Liver (tissue), 9 donors: ENCODE results near the gene DNTTIP2. TPM values are rescaled to one million over a fixed set of nuclear protein-coding genes. Genes with fewer than 3 reads are reported as not detected.

ENCODE experiments used
- DNase-seq: peaks from one replicate; pipeline ENCODE4 v3.0.0-alpha.2; 2017; ENCODE audit warnings: low spot score
- H3K27ac ChIP-seq, 2 donors: one replicate each; pipeline ENCODE4 v1.7.0; 2013; ENCODE audit warnings: inconsistent platforms in 2 of 2, low read length in 2 of 2, control low read depth in 1 of 2, low read depth in 1 of 2, mild to moderate bottlenecking in 1 of 2
- H3K27me3 ChIP-seq, 4 donors: one replicate each; pipeline versions ENCODE4 v1.6.1 to v1.7.0; 2013; ENCODE audit warnings: low read length in 3 of 4, inconsistent platforms in 1 of 4, mild to moderate bottlenecking in 1 of 4, moderate library complexity in 1 of 4; ENCODE audit not compliant: control insufficient read depth in 4 of 4, insufficient read depth in 4 of 4
- H3K36me3 ChIP-seq, 4 donors: one replicate each; pipeline versions ENCODE4 v1.6.1 to v1.7.0; 2013; ENCODE audit warnings: low read length in 3 of 4, mild to moderate bottlenecking in 3 of 4, low read depth in 1 of 4, moderate library complexity in 1 of 4; ENCODE audit not compliant: control insufficient read depth in 4 of 4, insufficient read depth in 3 of 4
- H3K4me1 ChIP-seq, 4 donors: one replicate each; pipeline versions ENCODE4 v1.6.1 to v1.7.0; 2013; ENCODE audit warnings: low read length in 3 of 4, mild to moderate bottlenecking in 3 of 4, moderate library complexity in 1 of 4; ENCODE audit not compliant: control insufficient read depth in 4 of 4, insufficient read depth in 4 of 4
- H3K4me3 ChIP-seq, 3 donors: one replicate each; pipeline versions ENCODE4 v1.6.1 to v1.7.0; 2013; ENCODE audit warnings: low read length in 3 of 3, control low read depth in 1 of 3, low read depth in 1 of 3, mild to moderate bottlenecking in 1 of 3
- H3K9ac ChIP-seq, 2 donors: one replicate each; pipeline ENCODE4 v1.7.0; 2013; ENCODE audit warnings: low read length in 2 of 2, mild to moderate bottlenecking in 2 of 2, moderate library complexity in 2 of 2, control low read depth in 1 of 2, low read depth in 1 of 2
- H3K9me3 ChIP-seq, 4 donors: one replicate each; pipeline versions ENCODE4 v1.6.1 to v1.7.0; 2013; ENCODE audit warnings: low read length in 3 of 4; ENCODE audit not compliant: control insufficient read depth in 4 of 4
- ATF3 ChIP-seq: IDR thresholded peaks from 2 replicates; pipeline ENCODE4 v1.6.1; 2016; ENCODE audit warnings: antibody characterized with exemption
- CTCF ChIP-seq: fragments of 150-350 bp; IDR thresholded peaks from 2 replicates; pipeline ENCODE4 v1.5.1; 2017; ENCODE audit warnings: improper control_type of control experiment, low read depth, low read length; ENCODE audit not compliant: missing input control
- FOXA1 ChIP-seq: IDR thresholded peaks from 2 replicates; pipeline ENCODE4 v1.6.1; 2016; ENCODE audit warnings: antibody characterized with exemption
- FOXA2 ChIP-seq: IDR thresholded peaks from 2 replicates; pipeline ENCODE4 v1.6.1; 2016; ENCODE audit warnings: antibody characterized with exemption
- GABPA ChIP-seq, 2 donors: IDR thresholded peaks in 1 of 2; conservative IDR thresholded peaks in 1 of 2; 2 replicates each; pipeline ENCODE4 v1.6.1; 2016; ENCODE audit warnings: antibody characterized with exemption in 2 of 2, mild to moderate bottlenecking in 1 of 2, moderate library complexity in 1 of 2
- HNF4A ChIP-seq, 2 donors: conservative IDR thresholded peaks; 2 replicates each; pipeline ENCODE4 v1.6.1; 2016; ENCODE audit warnings: antibody characterized with exemption in 2 of 2, mild to moderate bottlenecking in 2 of 2
- HNF4G ChIP-seq: IDR thresholded peaks from 2 replicates; pipeline ENCODE4 v1.6.1; 2016; ENCODE audit warnings: antibody characterized with exemption
- MAX ChIP-seq: IDR thresholded peaks from 2 replicates; pipeline ENCODE4 v1.6.1; 2016; ENCODE audit warnings: antibody characterized with exemption
- RAD21 ChIP-seq, 2 donors: IDR thresholded peaks; 2 replicates each; pipeline ENCODE4 v1.6.1; 2016; ENCODE audit warnings: antibody characterized with exemption in 2 of 2, mild to moderate bottlenecking in 2 of 2
- REST ChIP-seq: IDR thresholded peaks from 2 replicates; pipeline ENCODE4 v1.6.1; 2016; ENCODE audit warnings: antibody characterized with exemption, mild to moderate bottlenecking
- RXRA ChIP-seq, 2 donors: IDR thresholded peaks; 2 replicates each; pipeline ENCODE4 v1.6.1; 2017 to 2018; ENCODE audit warnings: antibody characterized with exemption in 2 of 2, mild to moderate bottlenecking in 1 of 2
- SP1 ChIP-seq: IDR thresholded peaks from 2 replicates; pipeline ENCODE4 v1.6.1; 2018; ENCODE audit warnings: antibody characterized with exemption, mild to moderate bottlenecking
- YY1 ChIP-seq: IDR thresholded peaks from 2 replicates; pipeline ENCODE4 v1.6.1; 2016; ENCODE audit warnings: antibody characterized with exemption, mild to moderate bottlenecking
- WGBS: extraction: QIAGEN DNeasy Blood & Tissue Kit; methylation state at CpG from one replicate; pipeline ENCODE4 v1.1.7; 2013; 5-methylcytosine and 5-hydroxymethylcytosine counted together
- polyA plus RNA-seq, 2 donors: library from polyadenylated mRNA; stranded (reverse) in 1 of 2; unstranded in 1 of 2; fragments of 200-250 nt in 1 of 2; fragments of >200 nt in 1 of 2; fragmentation: Nextera tagmentation in 1 of 2; extraction: Ambion mirVana in 1 of 2; gene quantifications; one replicate each; pipeline versions ENCODE4 v1.2.1 to v1.2.3, GENCODE V29; 2013 to 2015
- total RNA-seq, 2 donors: library from RNA; depleted of rRNA; stranded (reverse); fragments of >200 nt; gene quantifications; one replicate each; pipeline ENCODE4 v1.2.3, GENCODE V29; 2014
- donor health status: healthy.
- donor health status: healthy.
- donor health status: healthy.
- donor health status: healthy.
- donor health status: healthy.

The DNTTIP2 gene
- total and polyA plus RNA-seq, 4 donors: 10.9 to 19.7 (median 13.4) TPM

GRCh38 chr1:93845538-93846205 lies 33.3 kb downstream of the DNTTIP2 start:
- Histone ChIP-seq H3K9me3 (peaks cover 0 to 2% (median 0%) of the 10 kb centered on the region in 4 donors), H3K9ac (peak overlapping the region; percentile 85 to 93), H3K4me1 (peaks cover 0 to 20% (median 7%) of the 10 kb centered on the region in 4 donors), H3K4me3 (peak overlapping the region; percentile 63 to 86 (median 71)), H3K36me3 (no peaks in the 10 kb centered on the region), H3K27me3 (no peaks in the 10 kb centered on the region), H3K27ac (peak overlapping the region; percentile 91 to 97)
- no peak for TF ChIP-seq GABPA (IDR thresholded peaks at IDR 0.05 in 1 of 2, conservative IDR thresholded peaks at IDR 0.05 in 1 of 2)
- TF ChIP-seq HNF4G: no peak
- WGBS: 32% methylated on average over 16 of the region's 16 CpGs
- no peak for DNase-seq

- no peaks in the 10 kb centered on the region for H3K36me3 ChIP-seq
- H3K4me1 ChIP-seq: peaks cover 0 to 20% (median 7%) of the 10 kb centered on the region in 4 donors
- H3K27me3 ChIP-seq: no peaks in the 10 kb centered on the region
- WGBS: 43% methylated on average over 8 of the region's 8 CpGs
- H3K9me3 ChIP-seq: no peaks in the 10 kb centered on the region
- no peak for DNase-seq
- no peak overlapping the region for H3K27ac ChIP-seq
- H3K9ac ChIP-seq: no peak overlapping the region
- H3K4me3 ChIP-seq: no peak overlapping the region
- TF ChIP-seq FOXA1 (peak; percentile 16), ATF3 (no peak), SP1 (peak; percentile 21), REST (peak; percentile 90), MAX (no peak), RXRA (IDR thresholded peaks at IDR 0.05) (peak in 1 of 2 donors; percentile 11), GABPA (IDR thresholded peaks at IDR 0.05 in 1 of 2, conservative IDR thresholded peaks at IDR 0.05 in 1 of 2) (no peak), RAD21 (IDR thresholded peaks at IDR 0.05) (peak; percentile 89 to 90), FOXA2 (peak; percentile 21), CTCF (peak; percentile 73), HNF4A (conservative IDR thresholded peaks at IDR 0.05) (peak in 1 of 2 donors; percentile 6), HNF4G (no peak), YY1 (peak; percentile 72)
These were observed 34.6 kb downstream of the DNTTIP2 start for GRCh38 chr1:93844262-93845045.
